H9 (cell line): ENCODE results near the gene FANCL. TPM values are rescaled to one million over a fixed set of nuclear protein-coding genes. Genes with fewer than 3 reads are reported as not detected.

Experiments used
- DNase-seq: peaks from one replicate; pipeline ENCODE4 v3.0.0-alpha.2; 2017
- H2AFZ ChIP-seq: one replicate; pipeline ENCODE4 v1.6.1; 2013; ENCODE audit warnings: mild to moderate bottlenecking, low read length, control low read depth, moderate library complexity
- H2AK5ac ChIP-seq: 2 replicates; pipeline ENCODE4 v1.6.1; 2013; ENCODE audit warnings: low read length, control low read depth, mixed read lengths; ENCODE audit not compliant: insufficient read length
- H2BK120ac ChIP-seq: one replicate; pipeline ENCODE4 v1.6.1; 2013; ENCODE audit warnings: low read depth, mild to moderate bottlenecking, low read length, control low read depth, inconsistent platforms; ENCODE audit not compliant: poor library complexity, severe bottlenecking
- H2BK12ac ChIP-seq: 2 replicates; pipeline ENCODE4 v1.6.1; 2013; ENCODE audit warnings: low read length, control low read depth, mixed read lengths, low read depth; ENCODE audit not compliant: insufficient read length
- H2BK15ac ChIP-seq: 2 replicates; pipeline ENCODE4 v1.6.1; 2013; ENCODE audit warnings: low read depth, low read length, control low read depth
- H2BK20ac ChIP-seq: one replicate; pipeline ENCODE4 v1.6.1; 2013; ENCODE audit warnings: low read depth, mild to moderate bottlenecking, low read length, control low read depth, inconsistent platforms; ENCODE audit not compliant: poor library complexity, severe bottlenecking
- H2BK5ac ChIP-seq: 2 replicates; pipeline ENCODE4 v1.6.1; 2013; ENCODE audit warnings: low read length, control low read depth, mixed read lengths; ENCODE audit not compliant: insufficient read length
- H3K14ac ChIP-seq: 2 replicates; pipeline ENCODE4 v1.6.1; 2013; ENCODE audit warnings: low read length, control low read depth; ENCODE audit not compliant: insufficient read depth
- H3K18ac ChIP-seq: 2 replicates; pipeline ENCODE4 v1.6.1; 2013; ENCODE audit warnings: low read depth, mild to moderate bottlenecking, mixed read lengths, low read length, control low read depth; ENCODE audit not compliant: insufficient read length
- H3K23ac ChIP-seq: 2 replicates; pipeline ENCODE4 v1.6.1; 2013; ENCODE audit warnings: low read length, control low read depth, mixed read lengths, low read depth; ENCODE audit not compliant: insufficient read length
- H3K23me2 ChIP-seq: 2 replicates; pipeline ENCODE4 v1.6.1; 2013; ENCODE audit warnings: low read depth, mild to moderate bottlenecking, mixed read lengths, low read length, control low read depth; ENCODE audit not compliant: insufficient read length, poor library complexity, severe bottlenecking
- H3K27ac ChIP-seq: 2 replicates; pipeline ENCODE4 v1.5.1; 2013; ENCODE audit warnings: low read length, control low read depth, mixed read lengths, low read depth; ENCODE audit not compliant: insufficient read length
- H3K27me3 ChIP-seq: 2 replicates; pipeline ENCODE4 v1.6.1; 2013; ENCODE audit warnings: low read length, control low read depth, inconsistent platforms; ENCODE audit not compliant: insufficient read depth
- H3K4ac ChIP-seq: 2 replicates; pipeline ENCODE4 v1.6.1; 2013; ENCODE audit warnings: low read depth, mild to moderate bottlenecking, control low read depth, inconsistent platforms, low read length, moderate library complexity
- H3K4me1 ChIP-seq: 2 replicates; pipeline ENCODE4 v1.6.1; 2013; ENCODE audit warnings: low read length, control low read depth, inconsistent platforms; ENCODE audit not compliant: insufficient read depth
- H3K4me2 ChIP-seq: 2 replicates; pipeline ENCODE4 v1.6.1; 2013; ENCODE audit warnings: low read length, control low read depth, mixed read lengths; ENCODE audit not compliant: insufficient read length, insufficient read depth
- H3K56ac ChIP-seq: 2 replicates; pipeline ENCODE4 v1.6.1; 2013; ENCODE audit warnings: low read depth, mild to moderate bottlenecking, mixed read lengths, low read length, control low read depth; ENCODE audit not compliant: insufficient read length
- H3K79me1 ChIP-seq: 2 replicates; pipeline ENCODE4 v1.6.1; 2013; ENCODE audit warnings: low read depth, mild to moderate bottlenecking, moderate library complexity, low read length, control low read depth, inconsistent platforms; ENCODE audit not compliant: insufficient read depth, poor library complexity, severe bottlenecking
- H3K79me2 ChIP-seq: 2 replicates; pipeline ENCODE4 v1.6.1; 2013; ENCODE audit warnings: low read length, control low read depth, inconsistent platforms; ENCODE audit not compliant: insufficient read depth
- H3K9ac ChIP-seq: 2 replicates; pipeline ENCODE4 v1.6.1; 2013; ENCODE audit warnings: low read length, control low read depth, mixed read lengths; ENCODE audit not compliant: insufficient read length; ENCODE audit errors: extremely low read depth
- H3K9me3 ChIP-seq: one replicate; pipeline ENCODE4 v1.6.1; 2013; ENCODE audit warnings: low read depth, low read length, inconsistent platforms; ENCODE audit not compliant: control insufficient read depth
- H3T11ph ChIP-seq: one replicate; pipeline ENCODE4 v1.6.1; 2013; ENCODE audit warnings: mild to moderate bottlenecking, low read length, control low read depth, inconsistent platforms
- H4K20me1 ChIP-seq: one replicate; pipeline ENCODE4 v1.6.1; 2013; ENCODE audit not compliant: control insufficient read depth, insufficient read length, insufficient read depth
- H4K5ac ChIP-seq: 2 replicates; pipeline ENCODE4 v1.6.1; 2013; ENCODE audit warnings: low read depth, mild to moderate bottlenecking, mixed read lengths, low read length, control low read depth; ENCODE audit not compliant: insufficient read length
- H4K8ac ChIP-seq: replicated peaks from 2 replicates; pipeline ENCODE4 v1.6.1; 2013; ENCODE audit warnings: low read length, control low read depth, mixed read lengths, low read depth; ENCODE audit not compliant: insufficient read length
- H4K91ac ChIP-seq: 2 replicates; pipeline ENCODE4 v1.6.1; 2013; ENCODE audit warnings: low read depth, mild to moderate bottlenecking, moderate library complexity, mixed read lengths, low read length, control low read depth; ENCODE audit not compliant: insufficient read length
- H3K27ac Mint-ChIP-seq, 3 experiments: 2 replicates in 2 of 3; 3 replicates in 1 of 3; pipeline ENCODE4 v1.8.0; 2020 to 2021; ENCODE audit warnings: mixed read lengths in 3 of 3, mild to moderate bottlenecking in 1 of 3, moderate library complexity in 1 of 3
- H3K27me3 Mint-ChIP-seq: 2 replicates; pipeline ENCODE4 v1.8.0; 2021; ENCODE audit warnings: low read depth, mild to moderate bottlenecking, moderate library complexity, mixed read lengths
- H3K36me3 Mint-ChIP-seq, 3 experiments: 2 replicates in 2 of 3; 3 replicates in 1 of 3; pipeline ENCODE4 v1.8.0; 2020 to 2021; ENCODE audit warnings: low read depth in 3 of 3, mixed read lengths in 3 of 3; ENCODE audit not compliant: insufficient read depth in 1 of 3
- H3K4me1 Mint-ChIP-seq, 2 experiments: 2 replicates each; pipeline ENCODE4 v1.8.0; 2020; ENCODE audit warnings: mixed read lengths in 2 of 2
- H3K4me3 Mint-ChIP-seq, 2 experiments: 2 replicates in 1 of 2; 3 replicates in 1 of 2; pipeline ENCODE4 v1.8.0; 2020 to 2021; ENCODE audit warnings: mild to moderate bottlenecking in 2 of 2, mixed read lengths in 2 of 2, moderate library complexity in 1 of 2
- H3K9me3 Mint-ChIP-seq, 2 experiments: 2 replicates in 1 of 2; 3 replicates in 1 of 2; pipeline ENCODE4 v1.8.0; 2020; ENCODE audit warnings: mild to moderate bottlenecking in 2 of 2, mixed read lengths in 2 of 2, moderate library complexity in 1 of 2
- WGBS: extraction: QIAGEN DNeasy Blood & Tissue Kit; methylation state at CpG from one replicate; pipeline ENCODE4 v1.1.7; 2013; ENCODE audit warnings: missing lambda C conversion rate, low lambda C conversion rate, mixed read lengths; ENCODE audit not compliant: insufficient read length; ENCODE audit errors: extremely low coverage; 5-methylcytosine and 5-hydroxymethylcytosine counted together
- total RNA-seq: library from RNA; stranded (reverse); gene quantifications from 2 replicates; pipeline ENCODE4 v1.2.1, GENCODE V29; 2021
- TF ChIP-seq, protein P1 (sequence below): fragments of 200-600 bp; sonication (generic); conservative IDR thresholded peaks from 3 replicates; pipeline ENCODE4 v1.8.0; 2021; ENCODE audit warnings: antibody characterized with exemption, mild to moderate bottlenecking

FANCL gene
- total RNA-seq, 1 experiment from 2014 or later: 41.5 TPM

DNA sequence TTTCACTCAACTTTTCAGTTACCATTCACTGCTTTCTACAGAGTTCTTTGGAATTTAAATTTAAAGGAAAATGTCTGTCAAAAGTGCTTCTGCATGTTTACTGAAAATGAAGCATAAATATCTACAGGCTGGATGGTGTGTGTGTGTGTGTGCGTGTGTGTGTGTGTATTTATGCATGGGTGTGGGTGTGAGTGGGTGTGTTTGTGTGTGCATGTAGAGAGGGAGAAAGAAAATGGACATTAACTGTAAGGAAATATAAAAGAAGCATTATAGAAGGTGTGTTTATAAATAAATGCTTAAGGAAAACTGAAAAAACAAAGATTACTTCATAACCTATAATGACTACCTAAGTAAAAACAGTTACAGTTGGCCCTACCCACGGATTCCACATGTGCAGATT lies 43.2 kb downstream of the FANCL start:
- H3K27me3 ChIP-seq: no peaks in the 10 kb centered on the region
- TF ChIP-seq, protein P1, sequence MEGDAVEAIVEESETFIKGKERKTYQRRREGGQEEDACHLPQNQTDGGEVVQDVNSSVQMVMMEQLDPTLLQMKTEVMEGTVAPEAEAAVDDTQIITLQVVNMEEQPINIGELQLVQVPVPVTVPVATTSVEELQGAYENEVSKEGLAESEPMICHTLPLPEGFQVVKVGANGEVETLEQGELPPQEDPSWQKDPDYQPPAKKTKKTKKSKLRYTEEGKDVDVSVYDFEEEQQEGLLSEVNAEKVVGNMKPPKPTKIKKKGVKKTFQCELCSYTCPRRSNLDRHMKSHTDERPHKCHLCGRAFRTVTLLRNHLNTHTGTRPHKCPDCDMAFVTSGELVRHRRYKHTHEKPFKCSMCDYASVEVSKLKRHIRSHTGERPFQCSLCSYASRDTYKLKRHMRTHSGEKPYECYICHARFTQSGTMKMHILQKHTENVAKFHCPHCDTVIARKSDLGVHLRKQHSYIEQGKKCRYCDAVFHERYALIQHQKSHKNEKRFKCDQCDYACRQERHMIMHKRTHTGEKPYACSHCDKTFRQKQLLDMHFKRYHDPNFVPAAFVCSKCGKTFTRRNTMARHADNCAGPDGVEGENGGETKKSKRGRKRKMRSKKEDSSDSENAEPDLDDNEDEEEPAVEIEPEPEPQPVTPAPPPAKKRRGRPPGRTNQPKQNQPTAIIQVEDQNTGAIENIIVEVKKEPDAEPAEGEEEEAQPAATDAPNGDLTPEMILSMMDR: no peak
- no peak overlapping the region for H3K27ac ChIP-seq
- Mint-ChIP-seq H3K36me3 (peaks cover 3 to 17% (median 12%) of the 10 kb centered on the region in 3 experiments; a peak in 5 of 7 replicates), H3K27ac (peak overlapping the region in 2 of 3 experiments; percentile 29 to 49; a peak in 4 of 7 replicates), H3K9me3 (no peaks in the 10 kb centered on the region), H3K4me1 (no peaks in the 10 kb centered on the region), H3K27me3 (no peaks in the 10 kb centered on the region), H3K4me3 (no peak overlapping the region)
- H3K9ac ChIP-seq: no peak overlapping the region
- no peak overlapping the region for H4K91ac ChIP-seq
- H2AK5ac ChIP-seq: no peak overlapping the region
- no peak overlapping the region for H3K14ac ChIP-seq
- no peak overlapping the region for H2BK20ac ChIP-seq
- H3K56ac ChIP-seq: no peak overlapping the region
- no CpG with 5 or more reads among the region's 2 CpGs for WGBS
- H2BK120ac ChIP-seq: no peak overlapping the region
- no peak overlapping the region for H2BK5ac ChIP-seq
- no peak for DNase-seq
- no peaks in the 10 kb centered on the region for H3K79me1 ChIP-seq
- no peak overlapping the region for H2BK15ac ChIP-seq
- H3K23ac ChIP-seq: no peak overlapping the region
- H3T11ph ChIP-seq: no peak overlapping the region
- H3K9me3 ChIP-seq: no peaks in the 10 kb centered on the region
- H2BK12ac ChIP-seq: no peak overlapping the region
- H2AFZ ChIP-seq: no peak overlapping the region
- H3K4me1 ChIP-seq: no peaks in the 10 kb centered on the region
- no peak overlapping the region for H4K5ac ChIP-seq
- H4K8ac ChIP-seq: no peak overlapping the region
- H3K79me2 ChIP-seq: no peaks in the 10 kb centered on the region
- no peaks in the 10 kb centered on the region for H4K20me1 ChIP-seq
- no peak overlapping the region for H3K18ac ChIP-seq
- no peaks in the 10 kb centered on the region for H3K23me2 ChIP-seq
- no peak overlapping the region for H3K4ac ChIP-seq
- H3K4me2 ChIP-seq: no peak overlapping the region
